ENCODE data around the gene CAMTA1. TPM values are rescaled to one million over a fixed set of nuclear protein-coding genes. Genes with fewer than 3 reads are reported as not detected.

Gene CAMTA1
- total RNA-seq, 6 donors from 2014 or later, result 38.8 to 74.0 (median 46.1) TPM

- Histone ChIP-seq H3K4me1 (no peaks in the 10 kb centered on the region), H3K4me3 (no peak overlapping the region), H3K9me3 (no peaks in the 10 kb centered on the region), H3K36me3 (no peaks in the 10 kb centered on the region), H3K27me3 (no peaks in the 10 kb centered on the region), H3K27ac (no peak overlapping the region)
- no peak for DNase-seq
- 79 to 83% methylated on average over 22 of the region's 22 CpGs for WGBS, 2 donors
- ATAC-seq (ENCODE audit: low FRiP score in 2 of 2), result no peak
- TF ChIP-seq CTCF (IDR thresholded peaks at IDR 0.05) (no peak), POLR2A (IDR thresholded peaks at IDR 0.05) (no peak), EP300 (IDR thresholded peaks at IDR 0.05) (no peak)
Measured at GRCh38 chr1:7629465-7630195, 844.4 kb downstream of the CAMTA1 start.

- no peak for TF ChIP-seq EP300 (IDR thresholded peaks at IDR 0.05)
- no peak for TF ChIP-seq CTCF (IDR thresholded peaks at IDR 0.05)
- TF ChIP-seq POLR2A (IDR thresholded peaks at IDR 0.05), result no peak
- no peak for TF ChIP-seq POLR2AphosphoS5 (IDR thresholded peaks at IDR 0.05)
- H3K27me3 ChIP-seq, result no peaks in the 10 kb centered on the region
- no peaks in the 10 kb centered on the region for H3K9me3 ChIP-seq
- H3K27ac ChIP-seq, result no peak overlapping the region
- H3K4me1 ChIP-seq, result no peaks in the 10 kb centered on the region
- H3K4me3 ChIP-seq, result no peak overlapping the region
- WGBS, 2 donors, result 69 to 70% methylated on average over 8 of the region's 8 CpGs
- no peaks in the 10 kb centered on the region for H3K36me3 ChIP-seq
- DNase-seq (peak in 1 of 2 donors; percentile 32), ATAC-seq (ENCODE audit: low FRiP score in 2 of 2) (no peak)
Measured at GRCh38 chr1:7630378-7630777, 845.1 kb downstream of the CAMTA1 start.

GRCh38 chr1:7632176-7632575 lies 846.9 kb downstream of the CAMTA1 start:
- WGBS, 2 donors, result 51 to 81% methylated on average over 16 of the region's 16 CpGs
- Histone ChIP-seq H3K9me3 (no peaks in the 10 kb centered on the region), H3K4me3 (no peak overlapping the region), H3K27me3 (no peaks in the 10 kb centered on the region), H3K36me3 (no peaks in the 10 kb centered on the region), H3K27ac (no peak overlapping the region), H3K4me1 (no peaks in the 10 kb centered on the region)
- ATAC-seq (ENCODE audit: low FRiP score in 2 of 2), result no peak
- TF ChIP-seq POLR2A (IDR thresholded peaks at IDR 0.05), result no peak
- no peak for TF ChIP-seq CTCF (IDR thresholded peaks at IDR 0.05)
- TF ChIP-seq EP300 (IDR thresholded peaks at IDR 0.05), result no peak
- no peak for TF ChIP-seq POLR2AphosphoS5 (IDR thresholded peaks at IDR 0.05)
- no peak for DNase-seq

- H3K9me3 ChIP-seq, result no peaks in the 10 kb centered on the region
- TF ChIP-seq EP300 (IDR thresholded peaks at IDR 0.05) (no peak), CTCF (IDR thresholded peaks at IDR 0.05) (no peak), POLR2A (IDR thresholded peaks at IDR 0.05) (no peak), POLR2AphosphoS5 (IDR thresholded peaks at IDR 0.05) (no peak)
- H3K27ac ChIP-seq, result no peak overlapping the region
- H3K27me3 ChIP-seq, result no peaks in the 10 kb centered on the region
- H3K4me3 ChIP-seq, result no peak overlapping the region
- no peaks in the 10 kb centered on the region for H3K36me3 ChIP-seq
- WGBS, 2 donors, result 67 to 82% methylated on average over 3 to 9 of the region's 9 CpGs
- DNase-seq (no peak), ATAC-seq (ENCODE audit: low FRiP score in 2 of 2) (no peak)
- H3K4me1 ChIP-seq, result no peaks in the 10 kb centered on the region
Measured at GRCh38 chr1:7632681-7633080, 847.4 kb downstream of the CAMTA1 start.

All from upper lobe of left lung (tissue), 6 donors.